ENCODE results near the gene ST6GAL2.

DNA sequence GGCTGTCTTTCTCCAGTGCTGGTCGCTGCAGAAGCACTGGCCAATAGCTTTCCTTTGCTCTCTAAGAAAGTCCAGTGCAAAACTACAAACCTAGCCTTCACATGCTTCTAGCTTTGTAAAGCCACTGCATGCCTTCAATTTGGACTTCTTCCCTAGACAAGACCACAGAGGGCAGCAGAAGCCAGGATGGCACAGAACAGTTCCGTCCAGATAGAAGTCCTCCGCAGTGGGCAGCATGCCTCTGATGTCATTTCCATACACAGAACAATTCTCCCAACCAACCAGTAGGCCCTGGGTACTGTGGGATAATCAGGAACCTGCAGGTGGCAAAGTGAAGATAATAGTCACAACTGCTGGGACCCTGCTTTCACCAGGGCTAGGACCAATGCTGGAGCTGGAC, 3.3 kb downstream of the ST6GAL2 start:
- TF ChIP-seq, protein P1, sequence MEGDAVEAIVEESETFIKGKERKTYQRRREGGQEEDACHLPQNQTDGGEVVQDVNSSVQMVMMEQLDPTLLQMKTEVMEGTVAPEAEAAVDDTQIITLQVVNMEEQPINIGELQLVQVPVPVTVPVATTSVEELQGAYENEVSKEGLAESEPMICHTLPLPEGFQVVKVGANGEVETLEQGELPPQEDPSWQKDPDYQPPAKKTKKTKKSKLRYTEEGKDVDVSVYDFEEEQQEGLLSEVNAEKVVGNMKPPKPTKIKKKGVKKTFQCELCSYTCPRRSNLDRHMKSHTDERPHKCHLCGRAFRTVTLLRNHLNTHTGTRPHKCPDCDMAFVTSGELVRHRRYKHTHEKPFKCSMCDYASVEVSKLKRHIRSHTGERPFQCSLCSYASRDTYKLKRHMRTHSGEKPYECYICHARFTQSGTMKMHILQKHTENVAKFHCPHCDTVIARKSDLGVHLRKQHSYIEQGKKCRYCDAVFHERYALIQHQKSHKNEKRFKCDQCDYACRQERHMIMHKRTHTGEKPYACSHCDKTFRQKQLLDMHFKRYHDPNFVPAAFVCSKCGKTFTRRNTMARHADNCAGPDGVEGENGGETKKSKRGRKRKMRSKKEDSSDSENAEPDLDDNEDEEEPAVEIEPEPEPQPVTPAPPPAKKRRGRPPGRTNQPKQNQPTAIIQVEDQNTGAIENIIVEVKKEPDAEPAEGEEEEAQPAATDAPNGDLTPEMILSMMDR (tag by site-specific recombination; IDR thresholded peaks at IDR 0.05) = no peak
- no peak for TF ChIP-seq ZBTB21 (tag by site-specific recombination; IDR thresholded peaks at IDR 0.05)
- TF ChIP-seq, protein P2, sequence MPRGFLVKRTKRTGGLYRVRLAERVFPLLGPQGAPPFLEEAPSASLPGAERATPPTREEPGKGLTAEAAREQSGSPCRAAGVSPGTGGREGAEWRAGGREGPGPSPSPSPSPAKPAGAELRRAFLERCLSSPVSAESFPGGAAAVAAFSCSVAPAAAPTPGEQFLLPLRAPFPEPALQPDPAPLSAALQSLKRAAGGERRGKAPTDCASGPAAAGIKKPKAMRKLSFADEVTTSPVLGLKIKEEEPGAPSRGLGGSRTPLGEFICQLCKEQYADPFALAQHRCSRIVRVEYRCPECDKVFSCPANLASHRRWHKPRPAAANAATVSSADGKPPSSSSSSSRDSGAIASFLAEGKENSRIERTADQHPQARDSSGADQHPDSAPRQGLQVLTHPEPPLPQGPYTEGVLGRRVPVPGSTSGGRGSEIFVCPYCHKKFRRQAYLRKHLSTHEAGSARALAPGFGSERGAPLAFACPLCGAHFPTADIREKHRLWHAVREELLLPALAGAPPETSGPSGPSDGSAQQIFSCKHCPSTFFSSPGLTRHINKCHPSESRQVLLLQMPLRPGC (tag by site-specific recombination; IDR thresholded peaks at IDR 0.05) = no peak
- TF ChIP-seq, protein P3, sequence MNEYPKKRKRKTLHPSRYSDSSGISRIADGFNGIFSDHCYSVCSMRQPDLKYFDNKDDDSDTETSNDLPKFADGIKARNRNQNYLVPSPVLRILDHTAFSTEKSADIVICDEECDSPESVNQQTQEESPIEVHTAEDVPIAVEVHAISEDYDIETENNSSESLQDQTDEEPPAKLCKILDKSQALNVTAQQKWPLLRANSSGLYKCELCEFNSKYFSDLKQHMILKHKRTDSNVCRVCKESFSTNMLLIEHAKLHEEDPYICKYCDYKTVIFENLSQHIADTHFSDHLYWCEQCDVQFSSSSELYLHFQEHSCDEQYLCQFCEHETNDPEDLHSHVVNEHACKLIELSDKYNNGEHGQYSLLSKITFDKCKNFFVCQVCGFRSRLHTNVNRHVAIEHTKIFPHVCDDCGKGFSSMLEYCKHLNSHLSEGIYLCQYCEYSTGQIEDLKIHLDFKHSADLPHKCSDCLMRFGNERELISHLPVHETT (tag by site-specific recombination; IDR thresholded peaks at IDR 0.05) = no peak
- no peak for TF ChIP-seq KLF16 (tag by site-specific recombination; IDR thresholded peaks at IDR 0.05)
